BLaER1 (cell line): ENCODE measurements around the gene PRICKLE2.
A peak's percentile ranks its signal among the peaks of the same experiment; 100 is the strongest.

ENCODE experiments used
- H3K27ac ChIP-seq: shearing (Covaris generic); formaldehyde crosslinking; 2 replicates; pipeline ENCODE4 v1.8.1; 2022
- H3K27me3 ChIP-seq: shearing (Covaris generic); formaldehyde crosslinking; 2 replicates; pipeline ENCODE4 v1.8.1; 2022
- H3K36me3 ChIP-seq: shearing (Covaris generic); formaldehyde crosslinking; 2 replicates; pipeline ENCODE4 v1.8.1; 2022
- H3K4me1 ChIP-seq: shearing (Covaris generic); formaldehyde crosslinking; 2 replicates; pipeline ENCODE4 v1.8.1; 2022
- H3K4me2 ChIP-seq: shearing (Covaris generic); formaldehyde crosslinking; 2 replicates; pipeline ENCODE4 v1.8.1; 2022
- H3K4me3 ChIP-seq: shearing (Covaris generic); formaldehyde crosslinking; 2 replicates; pipeline ENCODE4 v1.8.1; 2022
- H3K9ac ChIP-seq: shearing (Covaris generic); formaldehyde crosslinking; 2 replicates; pipeline ENCODE4 v1.8.1; 2022
- H3K9me3 ChIP-seq: shearing (Covaris generic); formaldehyde crosslinking; 2 replicates; pipeline ENCODE4 v1.8.1; 2022
- H4K20me1 ChIP-seq: shearing (Covaris generic); formaldehyde crosslinking; 2 replicates; pipeline ENCODE4 v1.8.1; 2022
- Cebpa-rat ChIP-seq: shearing (Covaris generic); IDR thresholded peaks from 2 replicates; pipeline ENCODE4 v1.8.1; 2022

PRICKLE2 gene

DNA sequence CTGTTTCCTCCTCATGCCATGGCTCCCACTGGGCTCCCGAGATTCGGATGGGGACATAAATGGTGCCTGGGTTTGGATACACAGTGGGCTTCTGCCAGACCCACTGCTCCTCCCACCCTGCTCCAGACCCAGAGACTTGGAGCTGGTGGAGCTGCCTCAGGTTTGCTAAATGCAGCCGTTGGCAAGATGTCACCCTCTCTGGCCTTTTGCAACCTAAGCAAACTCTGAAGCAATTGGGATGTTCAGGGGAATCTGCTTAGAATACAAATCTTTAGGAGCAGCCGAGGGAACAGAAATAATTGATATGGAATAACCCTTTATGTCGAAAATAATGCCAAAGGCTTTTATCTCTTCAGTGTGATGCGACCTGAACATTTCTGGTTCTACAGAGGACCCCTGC, 33.4 kb downstream of the PRICKLE2 start:
- Histone ChIP-seq H3K4me2 (no peak overlapping the region), H3K9ac (no peak overlapping the region), H3K27me3 (no peaks in the 10 kb centered on the region), H3K4me1 (peaks cover 10% of the 10 kb centered on the region), H3K27ac (no peak overlapping the region), H3K36me3 (no peaks in the 10 kb centered on the region), H3K4me3 (no peak overlapping the region), H4K20me1 (no peaks in the 10 kb centered on the region), H3K9me3 (peaks cover 26% of the 10 kb centered on the region)
- TF ChIP-seq Cebpa-rat, result no peak

GRCh38 chr3:64190517-64191515, 34.5 kb downstream of the PRICKLE2 start:
- Histone ChIP-seq H3K27me3 (no peaks in the 10 kb centered on the region), H3K9ac (no peak overlapping the region), H3K4me1 (peaks cover 10% of the 10 kb centered on the region), H3K4me3 (no peak overlapping the region), H3K27ac (no peak overlapping the region), H4K20me1 (no peaks in the 10 kb centered on the region), H3K9me3 (peaks cover 26% of the 10 kb centered on the region), H3K36me3 (no peaks in the 10 kb centered on the region), H3K4me2 (no peak overlapping the region)
- no peak for TF ChIP-seq Cebpa-rat

DNA sequence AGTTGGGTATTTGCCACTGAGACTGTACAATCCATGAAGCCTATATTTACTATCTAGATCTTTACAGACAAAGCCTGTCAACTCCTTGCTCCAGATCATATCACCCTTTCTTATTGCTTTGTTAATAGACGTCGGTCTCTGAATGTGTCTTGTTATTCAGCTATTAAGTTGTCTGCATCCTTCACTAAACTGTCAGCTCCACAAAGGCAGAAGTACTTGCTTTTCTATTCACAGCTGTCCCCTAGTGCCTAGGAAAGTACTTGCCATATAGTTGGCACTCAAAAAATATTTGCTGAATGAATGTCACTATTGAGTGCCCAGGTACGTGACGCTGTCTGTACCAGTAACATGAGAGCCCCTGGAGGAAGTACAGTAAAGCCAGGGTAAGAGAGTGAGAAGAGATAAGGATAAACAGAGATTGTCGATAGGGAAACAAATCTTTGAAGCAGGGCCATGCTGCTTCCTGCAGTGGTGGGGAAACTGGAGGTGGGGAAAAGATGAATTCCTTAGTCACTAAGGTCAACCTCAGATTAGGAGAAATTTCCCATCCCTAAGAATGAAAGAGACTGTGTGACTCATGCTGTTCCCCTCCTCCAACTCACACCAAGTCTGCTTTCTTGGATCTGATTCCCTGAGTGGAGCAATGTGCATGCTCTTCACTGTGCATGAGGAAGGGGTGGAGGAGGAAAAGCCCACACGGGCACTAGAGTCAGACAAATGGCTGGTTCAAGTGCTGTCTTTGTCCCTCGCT, 36.3 kb downstream of the PRICKLE2 start:
- H3K4me1 ChIP-seq, result peaks cover 10% of the 10 kb centered on the region
- no peaks in the 10 kb centered on the region for H3K27me3 ChIP-seq
- H3K9ac ChIP-seq, result no peak overlapping the region
- no peak overlapping the region for H3K4me3 ChIP-seq
- peaks cover 15% of the 10 kb centered on the region for H3K9me3 ChIP-seq
- no peak overlapping the region for H3K27ac ChIP-seq
- no peak overlapping the region for H3K4me2 ChIP-seq
- no peak for TF ChIP-seq Cebpa-rat
- H4K20me1 ChIP-seq, result no peaks in the 10 kb centered on the region
- no peaks in the 10 kb centered on the region for H3K36me3 ChIP-seq

GRCh38 chr3:64187065-64187959, 38.0 kb downstream of the PRICKLE2 start:
- Histone ChIP-seq H3K27ac (no peak overlapping the region), H3K4me3 (no peak overlapping the region), H3K27me3 (no peaks in the 10 kb centered on the region), H4K20me1 (no peaks in the 10 kb centered on the region), H3K9ac (no peak overlapping the region), H3K36me3 (no peaks in the 10 kb centered on the region), H3K4me1 (peaks cover 10% of the 10 kb centered on the region), H3K9me3 (no peaks in the 10 kb centered on the region; the same call in 1 of the 2 replicates), H3K4me2 (peak overlapping the region; percentile 29)
- no peak for TF ChIP-seq Cebpa-rat

DNA sequence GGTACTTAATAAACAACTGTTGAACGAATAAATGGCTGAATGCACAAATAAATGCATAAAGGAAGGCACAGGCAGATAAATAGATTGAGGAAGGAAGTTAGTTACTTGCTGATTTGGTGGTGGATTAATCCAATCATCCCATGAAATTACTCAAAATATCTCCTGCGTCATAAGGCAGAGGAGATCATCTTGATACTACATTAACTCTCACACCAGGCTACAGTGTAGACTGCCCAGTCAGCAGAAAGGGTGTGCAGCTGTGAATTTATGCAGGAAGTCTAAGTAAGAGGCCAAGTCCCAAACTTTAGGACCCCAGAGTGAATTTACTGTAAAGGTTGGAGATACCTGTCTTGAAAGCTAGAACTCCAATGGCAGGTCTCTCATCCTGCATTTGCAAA, 38.6 kb downstream of the PRICKLE2 start:
- no peak for TF ChIP-seq Cebpa-rat
- H3K4me1 ChIP-seq, result peaks cover 10% of the 10 kb centered on the region
- H3K9ac ChIP-seq, result no peak overlapping the region
- no peaks in the 10 kb centered on the region for H3K27me3 ChIP-seq
- no peak overlapping the region for H3K27ac ChIP-seq
- H3K36me3 ChIP-seq, result no peaks in the 10 kb centered on the region
- H3K4me3 ChIP-seq, result no peak overlapping the region
- H4K20me1 ChIP-seq, result no peaks in the 10 kb centered on the region
- peak overlapping the region; percentile 29; the same call in 1 of the 2 replicates for H3K4me2 ChIP-seq
- no peaks in the 10 kb centered on the region; the same call in 1 of the 2 replicates for H3K9me3 ChIP-seq

DNA sequence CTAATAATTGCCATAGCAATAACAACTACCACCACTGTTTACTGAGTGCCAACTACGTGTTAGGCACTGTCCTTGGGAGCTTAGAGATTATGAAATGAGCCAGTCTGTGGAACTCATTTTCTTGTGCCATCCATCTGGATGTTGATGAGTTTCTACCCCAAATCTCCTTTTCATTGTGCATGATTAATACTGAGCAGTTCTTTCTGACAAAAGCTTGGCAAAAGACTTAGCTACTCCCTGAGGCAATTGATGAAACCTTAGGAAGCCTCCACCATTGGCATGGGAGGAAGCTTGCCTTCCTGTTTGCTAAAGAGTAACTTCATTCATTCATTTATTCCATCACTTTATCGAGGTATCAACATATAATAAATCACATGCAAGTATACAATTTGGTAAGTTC, 39.8 kb downstream of the PRICKLE2 start:
- Histone ChIP-seq H3K4me1 (peaks cover 10% of the 10 kb centered on the region), H3K36me3 (no peaks in the 10 kb centered on the region), H3K4me3 (no peak overlapping the region), H3K9me3 (no peaks in the 10 kb centered on the region; the same call in 1 of the 2 replicates), H4K20me1 (no peaks in the 10 kb centered on the region), H3K9ac (no peak overlapping the region), H3K27ac (no peak overlapping the region), H3K27me3 (no peaks in the 10 kb centered on the region), H3K4me2 (no peak overlapping the region)
- no peak for TF ChIP-seq Cebpa-rat

DNA sequence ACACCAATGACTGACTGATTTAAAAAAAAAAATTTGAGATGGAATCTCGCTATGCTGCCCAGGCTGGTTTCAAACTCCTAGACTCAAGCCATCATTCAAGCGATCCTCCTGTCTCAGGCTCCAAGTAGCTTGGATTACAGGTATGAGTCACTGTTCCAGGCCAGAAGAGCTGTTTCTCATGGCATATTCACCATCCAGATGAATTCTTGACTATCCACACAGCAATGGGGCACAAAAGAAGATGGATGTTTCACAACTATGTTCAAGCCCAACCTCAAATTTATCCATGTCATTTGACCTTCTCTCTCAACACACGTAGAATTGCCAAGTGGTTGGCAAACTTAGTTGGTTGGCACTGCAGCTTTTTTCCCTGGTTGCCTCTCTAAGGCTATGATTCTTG, 40.6 kb downstream of the PRICKLE2 start:
- H3K9ac ChIP-seq, result no peak overlapping the region
- no peaks in the 10 kb centered on the region for H3K36me3 ChIP-seq
- no peaks in the 10 kb centered on the region; the same call in 1 of the 2 replicates for H3K9me3 ChIP-seq
- H3K4me3 ChIP-seq, result no peak overlapping the region
- H3K27ac ChIP-seq, result no peak overlapping the region
- no peaks in the 10 kb centered on the region for H4K20me1 ChIP-seq
- H3K4me2 ChIP-seq, result no peak overlapping the region
- no peaks in the 10 kb centered on the region for H3K27me3 ChIP-seq
- no peak for TF ChIP-seq Cebpa-rat
- H3K4me1 ChIP-seq, result peaks cover 10% of the 10 kb centered on the region

DNA sequence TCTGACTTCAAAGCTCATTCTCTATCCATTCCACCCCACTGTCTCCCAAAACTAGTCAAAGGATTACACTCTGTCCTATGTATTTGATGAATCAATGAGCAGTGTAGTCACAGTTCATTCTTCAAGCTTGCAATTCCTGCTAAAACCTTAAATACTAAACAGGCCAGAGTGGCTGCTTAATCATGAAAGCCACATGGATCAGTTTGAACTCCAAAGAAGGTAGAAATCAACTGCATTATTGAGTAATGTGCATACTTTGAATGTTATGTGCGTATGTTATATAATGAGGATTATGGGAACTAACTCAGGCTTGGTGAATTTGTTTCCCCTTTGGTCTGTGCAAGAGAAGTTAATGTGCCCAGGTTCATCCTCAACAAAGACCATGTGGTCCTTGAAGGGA, 45.4 kb downstream of the PRICKLE2 start:
- H3K27ac ChIP-seq, result no peak overlapping the region
- no peaks in the 10 kb centered on the region for H3K4me1 ChIP-seq
- no peaks in the 10 kb centered on the region for H3K27me3 ChIP-seq
- H3K4me3 ChIP-seq, result no peak overlapping the region
- peaks cover 5% of the 10 kb centered on the region; the same call in 1 of the 2 replicates for H3K9me3 ChIP-seq
- no peak overlapping the region for H3K9ac ChIP-seq
- H3K4me2 ChIP-seq, result no peak overlapping the region
- H3K36me3 ChIP-seq, result no peaks in the 10 kb centered on the region
- H4K20me1 ChIP-seq, result no peaks in the 10 kb centered on the region
- TF ChIP-seq Cebpa-rat, result no peak

GRCh38 chr3:64179249-64179648, 46.0 kb downstream of the PRICKLE2 start:
- H3K4me3 ChIP-seq, result no peak overlapping the region
- H3K4me1 ChIP-seq, result no peaks in the 10 kb centered on the region
- H3K4me2 ChIP-seq, result no peak overlapping the region
- H3K9me3 ChIP-seq, result peaks cover 5% of the 10 kb centered on the region; the same call in 1 of the 2 replicates
- H3K27me3 ChIP-seq, result no peaks in the 10 kb centered on the region
- H4K20me1 ChIP-seq, result no peaks in the 10 kb centered on the region
- no peak overlapping the region for H3K27ac ChIP-seq
- H3K36me3 ChIP-seq, result no peaks in the 10 kb centered on the region
- no peak for TF ChIP-seq Cebpa-rat
- no peak overlapping the region for H3K9ac ChIP-seq
